ENCODE measurements around the gene SNRNP35.
"Not testable (repeated sequence)": the region's sequence is repeated elsewhere in the genome, so short reads cannot be mapped to it uniquely, and the experiment has no call there.

The SNRNP35 gene, protein sequence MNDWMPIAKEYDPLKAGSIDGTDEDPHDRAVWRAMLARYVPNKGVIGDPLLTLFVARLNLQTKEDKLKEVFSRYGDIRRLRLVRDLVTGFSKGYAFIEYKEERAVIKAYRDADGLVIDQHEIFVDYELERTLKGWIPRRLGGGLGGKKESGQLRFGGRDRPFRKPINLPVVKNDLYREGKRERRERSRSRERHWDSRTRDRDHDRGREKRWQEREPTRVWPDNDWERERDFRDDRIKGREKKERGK

DNA sequence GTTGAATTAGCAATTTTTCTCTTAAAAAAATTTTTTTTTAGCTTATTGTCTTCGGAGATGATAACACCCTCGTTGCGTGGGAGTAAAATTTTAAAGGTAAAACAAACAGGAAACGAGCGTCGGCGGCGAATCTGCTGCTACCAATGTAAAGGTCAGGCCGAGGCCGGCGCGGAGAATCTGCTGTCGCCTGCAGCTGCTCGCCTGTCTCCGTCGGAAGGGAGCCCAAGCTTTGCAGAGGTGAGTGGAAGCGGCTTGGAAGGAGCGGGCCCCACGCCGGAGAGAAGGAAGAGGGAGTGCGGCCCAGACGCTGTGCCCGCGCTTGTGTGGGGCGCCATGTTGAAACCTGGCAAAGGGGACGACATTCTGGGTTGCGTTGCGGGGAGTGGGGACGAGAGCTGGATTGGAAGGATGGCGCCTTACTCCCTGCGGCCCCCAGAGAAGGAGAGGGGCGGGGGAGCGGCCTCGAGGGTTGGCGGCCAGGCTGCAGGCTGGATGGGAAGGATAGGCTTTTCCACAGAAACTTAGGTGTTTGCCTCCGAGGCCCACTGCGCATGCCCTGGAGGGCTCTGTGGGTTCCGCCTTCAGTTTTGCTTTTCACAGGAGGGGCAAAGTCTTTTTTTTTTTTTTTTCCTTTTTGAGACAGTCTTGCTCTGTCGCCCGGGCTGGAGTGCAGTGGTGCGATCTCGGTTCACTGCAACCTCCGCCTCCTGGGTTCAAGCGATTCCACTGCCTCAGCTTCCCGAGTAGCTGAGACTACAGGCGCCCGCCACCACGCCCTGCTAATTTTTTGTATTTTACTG lies at the start of gene SNRNP35:
TSS of gene SNRNP35 (plus strand) at position 160 of the 800 bp plus-strand sequence. CDS start 7,402 bp downstream, outside the sequence.
- DNase-seq (ENCODE audit: low read depth in 2 of 2) = peak; percentile 69 to 75

DNA sequence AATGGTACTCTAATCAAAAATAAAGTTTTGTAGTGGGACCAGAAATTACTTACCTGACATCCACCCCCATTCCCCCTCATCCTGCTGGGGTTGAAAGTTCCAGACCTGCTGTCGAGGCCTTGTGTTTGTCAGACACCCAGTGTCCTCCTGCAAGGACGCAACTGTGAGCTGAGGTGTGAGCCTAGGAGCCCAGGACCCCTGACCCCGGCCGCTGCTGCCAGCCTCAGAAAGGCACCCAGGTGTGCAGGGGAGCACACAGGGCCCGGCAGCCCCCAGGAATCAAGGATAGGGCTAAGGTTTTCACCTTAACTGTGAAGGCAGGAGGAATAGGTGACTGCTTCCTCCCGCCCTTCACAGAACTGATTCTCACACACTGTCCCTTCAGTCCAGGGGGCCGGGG lies 49.3 kb upstream of the SNRNP35 start:
- DNase-seq (ENCODE audit: low read depth in 2 of 2) = not testable (repeated sequence)

DNA sequence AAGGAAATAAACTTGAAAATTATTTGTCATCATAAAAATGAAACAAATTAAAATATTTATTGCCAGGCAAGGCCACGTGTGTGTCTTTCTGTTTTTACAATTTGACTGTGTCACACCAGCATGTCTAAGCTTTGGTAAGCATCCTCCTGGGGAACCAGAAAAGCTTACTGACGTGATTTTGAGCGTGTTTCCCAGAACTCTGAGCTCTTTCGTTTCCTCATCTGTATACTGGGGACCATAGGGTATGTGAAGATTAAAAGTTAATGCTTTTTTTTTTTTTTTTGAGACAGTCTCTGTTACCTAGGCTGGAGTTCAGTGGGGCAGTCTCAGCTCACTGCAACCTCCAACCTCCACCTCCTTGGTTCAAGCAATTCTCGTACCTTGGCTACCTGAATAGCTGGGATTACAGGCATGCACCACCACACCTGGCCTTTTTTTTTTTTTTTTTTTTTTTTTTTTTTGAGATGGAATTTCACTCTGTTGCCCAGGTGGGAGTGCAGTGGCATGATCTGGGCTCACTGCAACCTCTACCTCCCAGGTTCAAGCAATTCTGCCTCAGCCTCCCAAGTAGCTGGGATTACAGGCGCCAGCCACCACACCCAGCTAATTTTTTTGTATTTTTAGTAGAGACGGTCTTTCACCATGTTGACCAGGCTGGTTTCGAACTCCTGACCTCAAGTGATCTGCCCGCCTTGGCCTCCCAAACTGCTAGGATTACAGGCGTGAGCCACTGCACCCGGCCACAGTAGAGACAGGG lies 48.5 kb upstream of the SNRNP35 start:
- DNase-seq (ENCODE audit: low read depth in 2 of 2) = not testable (repeated sequence)

DNA sequence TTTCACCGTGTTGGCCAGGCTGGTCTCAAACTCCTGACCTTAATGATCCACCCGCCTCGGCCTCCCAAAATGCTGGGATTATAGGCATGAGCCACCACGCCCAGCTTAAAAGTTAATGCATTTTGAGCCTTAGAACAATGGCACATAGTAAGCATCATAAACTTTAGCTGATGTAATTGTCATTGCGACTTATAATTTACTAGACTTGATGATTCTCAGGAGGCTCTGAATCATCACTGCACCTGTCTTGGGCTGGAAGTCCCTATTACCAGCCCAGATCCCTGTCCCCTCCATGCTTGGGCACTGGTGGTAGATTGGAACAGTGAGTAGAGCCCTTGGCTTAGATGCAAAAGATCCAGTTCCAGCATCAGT lies 47.9 kb upstream of the SNRNP35 start:
- no peak for DNase-seq (ENCODE audit: low read depth in 2 of 2)

DNA sequence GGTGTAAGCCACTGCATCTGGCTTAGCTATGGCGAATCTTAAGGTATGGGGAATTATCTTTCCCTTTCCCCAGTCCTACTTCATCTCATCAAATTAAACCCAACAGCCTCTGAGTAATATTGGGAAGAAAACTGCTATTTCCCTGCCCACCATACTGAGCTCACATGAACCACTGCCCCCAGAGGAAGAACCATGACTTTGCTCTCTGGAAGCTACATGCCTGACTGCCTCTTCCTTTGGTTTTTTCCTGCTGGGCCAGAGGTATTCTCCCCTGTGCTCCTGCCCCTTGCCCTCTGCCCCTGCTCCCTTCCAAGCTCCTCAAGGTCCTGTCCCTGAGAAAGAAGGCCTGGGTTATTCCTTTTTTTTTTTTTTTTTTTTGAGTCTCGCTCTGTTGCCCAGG lies 36.6 kb upstream of the SNRNP35 start:
- DNase-seq (ENCODE audit: low read depth in 2 of 2) = no peak

DNA sequence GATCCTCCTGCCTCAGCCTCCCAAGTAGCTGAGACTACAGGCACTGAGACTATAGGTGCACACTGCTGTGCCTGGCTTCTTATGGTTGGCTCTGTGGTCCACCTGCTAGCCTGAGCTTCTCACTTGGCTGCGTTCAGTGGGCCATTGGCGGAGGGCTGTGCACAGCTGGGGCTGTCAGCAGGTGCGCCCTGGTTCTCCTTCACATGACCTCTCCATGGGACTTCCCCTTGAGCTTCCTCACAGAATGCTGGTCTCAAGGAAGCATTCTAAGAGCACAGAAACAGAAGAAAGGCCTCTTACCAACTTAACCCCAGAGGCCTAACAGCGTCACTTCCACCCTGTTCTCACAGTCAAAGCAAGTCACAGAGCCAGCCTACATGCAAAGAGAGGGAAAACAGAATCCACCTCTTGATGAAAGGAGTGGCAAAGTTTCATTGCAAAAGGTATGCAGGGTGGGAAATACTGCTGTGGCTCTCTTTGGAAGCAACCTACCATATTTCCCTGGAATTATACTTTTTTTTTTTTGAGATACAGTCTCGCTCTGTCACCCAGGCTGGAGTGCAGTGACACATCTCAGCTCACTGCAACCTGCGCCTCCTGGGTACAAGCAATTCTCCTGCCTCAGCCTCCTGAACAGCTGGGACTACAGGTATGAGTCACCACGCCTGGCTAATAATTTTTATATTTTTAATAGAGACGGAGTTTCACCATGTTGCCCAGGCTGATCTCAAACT lies 30.7 kb upstream of the SNRNP35 start:
- no peak for DNase-seq (ENCODE audit: low read depth in 2 of 2)

DNA sequence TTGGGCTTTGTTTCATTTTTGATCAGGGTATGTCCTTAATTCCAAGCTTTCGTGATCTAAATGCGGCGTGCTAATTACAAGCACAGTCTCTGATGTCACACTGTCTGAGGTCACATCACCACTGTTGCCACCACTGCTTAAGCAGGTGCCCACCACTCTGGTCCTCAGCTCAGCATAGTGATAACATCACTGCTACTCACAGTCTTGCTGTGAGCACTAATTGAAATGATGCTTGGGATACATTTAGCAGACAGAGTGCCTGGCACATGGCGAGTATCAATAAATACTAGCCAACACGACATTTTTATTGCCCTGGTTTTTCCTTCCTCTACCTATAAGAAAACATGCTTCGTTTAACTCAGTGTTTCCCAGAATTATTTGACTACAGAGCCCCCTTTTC lies 29.3 kb upstream of the SNRNP35 start:
- DNase-seq (ENCODE audit: low read depth in 2 of 2) = no peak

DNA sequence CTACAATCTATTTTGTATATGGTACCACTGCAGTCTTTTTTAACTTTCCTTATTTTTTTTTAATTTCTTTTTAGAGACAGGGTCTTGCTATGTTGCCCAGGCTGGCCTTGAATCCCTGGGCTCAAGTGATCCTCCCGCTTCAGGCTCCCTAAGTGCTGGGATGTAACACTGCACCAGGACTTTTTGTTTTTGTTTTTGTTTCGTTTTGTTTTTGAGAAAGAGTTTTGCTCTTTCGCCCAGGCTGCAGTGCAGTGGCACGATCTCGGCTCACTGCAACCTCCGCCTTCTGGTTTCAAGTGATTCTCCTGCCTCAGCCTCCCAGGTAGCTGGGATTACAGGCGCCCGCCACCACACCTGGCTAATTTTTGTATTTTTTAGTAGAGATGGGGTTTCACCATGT lies 28.8 kb upstream of the SNRNP35 start:
- DNase-seq (ENCODE audit: low read depth in 2 of 2) = not testable (repeated sequence)

DNA sequence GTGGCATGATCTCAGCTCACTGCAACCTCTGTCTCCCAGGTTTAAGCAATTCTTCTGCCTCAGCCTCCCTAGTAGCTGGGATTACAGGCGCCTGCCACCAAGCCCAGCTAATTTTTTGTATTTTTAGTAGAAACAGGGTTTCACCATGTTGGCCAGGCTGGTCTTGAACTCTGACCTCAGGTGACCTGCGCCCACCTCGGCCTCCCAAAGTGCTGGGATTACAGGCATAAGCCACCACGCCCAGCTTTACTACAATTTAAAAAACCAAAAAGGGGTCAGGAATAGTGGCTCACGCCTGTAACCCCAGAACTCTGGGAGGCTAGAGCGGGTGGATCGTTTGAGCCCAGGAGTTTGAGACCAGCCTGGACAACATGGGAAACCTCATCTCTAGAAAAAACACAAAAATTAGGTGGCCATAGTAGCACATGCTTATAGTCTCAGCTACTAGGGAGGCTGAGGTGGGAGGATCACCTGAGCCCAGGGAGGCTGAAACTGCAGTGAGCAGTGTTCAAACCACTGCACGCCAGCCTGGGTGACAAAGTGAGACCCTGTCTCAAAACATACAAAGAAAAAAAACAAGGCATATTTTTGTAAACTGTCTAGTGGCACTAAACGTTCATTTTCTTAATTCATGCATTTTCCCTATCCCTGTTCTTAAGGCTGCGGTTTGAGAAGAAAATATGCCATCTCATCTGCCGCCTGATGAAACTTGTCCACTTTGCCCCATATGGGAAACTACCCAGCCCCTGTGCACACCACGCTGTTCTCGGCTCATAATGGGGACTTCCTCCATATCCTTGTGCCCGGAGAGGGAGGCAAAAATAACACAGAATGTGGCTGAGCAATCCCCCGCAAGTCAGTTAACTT lies 25.8 kb upstream of the SNRNP35 start:
- not testable (repeated sequence) for DNase-seq (ENCODE audit: low read depth in 2 of 2)

DNA sequence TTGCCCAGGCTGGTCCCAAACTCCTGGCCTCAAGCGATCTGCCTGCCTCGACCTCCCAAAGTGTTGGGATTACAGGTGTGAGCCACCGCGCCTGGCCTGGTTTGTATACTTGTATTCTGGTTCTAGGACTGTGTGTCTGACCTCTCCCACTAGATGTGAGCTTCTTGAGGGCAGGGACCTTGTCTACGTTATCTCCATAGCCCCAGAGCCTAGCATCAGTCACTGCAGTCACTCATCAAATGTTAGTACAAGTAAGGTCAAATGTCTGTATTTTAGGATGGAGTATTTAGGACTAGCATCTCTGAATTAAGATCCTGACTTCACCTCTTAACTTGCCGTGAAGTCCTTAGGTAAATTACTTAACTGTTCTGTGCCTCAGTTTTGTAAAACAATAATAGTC lies 24.3 kb upstream of the SNRNP35 start:
- DNase-seq (ENCODE audit: low read depth in 2 of 2) = no peak

DNA sequence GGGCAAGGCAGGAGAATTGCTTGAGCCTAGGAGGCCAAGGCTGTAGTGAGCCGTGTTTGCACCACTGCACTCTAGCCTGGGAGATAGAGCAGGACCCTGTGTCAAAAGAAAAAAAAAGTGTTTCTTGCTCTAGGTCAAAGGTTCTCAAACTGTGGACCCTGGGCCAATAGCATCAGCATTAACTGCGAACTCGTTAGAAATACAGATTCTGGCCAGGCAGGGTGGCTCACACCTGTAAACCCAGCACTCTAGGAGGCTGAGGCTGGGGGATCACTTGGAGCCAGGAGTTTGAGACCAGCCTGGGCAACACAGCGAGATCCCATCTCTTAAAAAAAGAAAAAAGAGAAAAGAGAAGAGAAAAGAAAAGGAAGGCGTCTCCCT lies 22.3 kb upstream of the SNRNP35 start:
- DNase-seq (ENCODE audit: low read depth in 2 of 2) = no peak

DNA sequence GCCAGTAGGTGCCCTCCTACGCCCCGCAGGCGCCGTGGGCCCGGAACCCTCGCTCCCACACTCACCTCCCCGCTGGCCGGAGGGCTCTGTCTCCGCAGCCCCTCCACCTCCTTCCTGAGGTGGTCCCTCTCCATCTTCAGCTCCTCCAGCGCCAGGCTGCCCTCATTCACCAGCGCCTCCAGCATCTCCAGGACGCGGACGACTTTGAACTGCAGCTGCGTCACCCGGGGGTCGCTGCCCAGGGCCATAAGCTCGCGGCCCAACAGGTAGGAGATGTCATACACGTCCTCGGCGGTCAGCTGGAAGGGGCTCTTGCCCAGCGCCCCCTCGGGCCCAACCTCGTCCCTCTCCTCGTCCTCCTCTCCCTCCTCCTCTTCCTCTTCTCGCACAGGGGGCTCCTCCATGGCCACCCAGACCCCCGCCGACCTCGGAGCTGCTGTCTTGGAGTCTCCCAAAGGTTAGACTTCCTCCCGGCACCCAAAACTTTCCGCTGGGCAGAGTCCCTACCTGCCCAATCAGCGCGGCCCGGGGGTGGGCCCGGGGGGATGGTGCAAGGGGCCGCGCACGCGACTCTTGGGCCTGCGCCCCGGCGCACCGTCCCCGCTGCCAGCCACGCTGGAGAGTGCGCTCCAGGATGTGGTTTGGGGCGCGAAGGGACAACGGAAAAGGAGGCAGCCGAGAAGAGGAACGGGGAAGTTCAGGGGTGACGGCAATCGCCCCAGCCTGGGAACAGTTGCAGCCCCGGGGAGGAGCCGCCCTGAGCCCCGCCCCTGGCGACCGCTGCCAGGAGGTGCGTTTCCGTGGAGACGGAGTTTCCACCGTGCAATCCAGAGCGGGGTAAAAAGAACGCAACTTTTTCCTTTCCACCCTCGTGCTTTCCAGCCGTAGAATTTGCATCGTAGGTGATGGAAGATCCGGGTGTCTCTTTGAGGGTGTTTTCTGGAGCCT lies 21.6 kb upstream of the SNRNP35 start, which contains the start of gene RILPL2:
TSS of gene RILPL2 (minus strand) at position 668 of the 948 bp plus-strand sequence. CDS start at position 404, 264 bp downstream.
- DNase-seq (ENCODE audit: low read depth in 2 of 2) = peak; percentile 88 to 93

DNA sequence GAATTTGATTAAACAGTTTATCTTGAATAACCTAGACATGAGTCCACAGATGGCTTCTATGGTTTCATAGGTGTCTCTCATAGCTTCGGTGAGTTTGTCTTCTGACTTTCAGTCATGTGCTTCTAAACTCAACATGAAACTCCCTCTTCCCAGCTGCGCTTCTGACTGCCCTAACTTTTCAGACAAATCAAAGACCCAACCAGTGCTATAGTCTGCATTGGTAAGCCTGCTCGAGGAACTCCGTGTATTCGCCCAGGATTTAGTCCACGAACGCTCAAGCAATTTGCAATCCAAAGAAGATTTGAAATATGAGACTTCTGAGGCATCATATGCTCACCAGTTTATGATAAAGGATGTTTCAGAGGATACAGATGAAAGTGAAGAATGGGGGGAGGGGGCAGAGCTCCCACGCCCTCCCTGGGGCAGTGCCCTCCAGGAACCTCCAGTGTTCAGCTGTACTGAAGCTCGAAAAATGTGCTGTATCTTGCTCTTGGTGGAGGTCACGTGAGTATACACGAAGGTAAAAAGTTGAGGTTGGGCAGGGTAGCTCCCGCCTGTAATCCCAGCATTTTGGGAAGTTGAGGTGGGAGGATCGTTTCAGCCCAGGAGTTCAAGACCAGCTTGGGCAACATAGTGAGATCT lies 16.3 kb upstream of the SNRNP35 start:
- no peak for DNase-seq (ENCODE audit: low read depth in 2 of 2)

DNA sequence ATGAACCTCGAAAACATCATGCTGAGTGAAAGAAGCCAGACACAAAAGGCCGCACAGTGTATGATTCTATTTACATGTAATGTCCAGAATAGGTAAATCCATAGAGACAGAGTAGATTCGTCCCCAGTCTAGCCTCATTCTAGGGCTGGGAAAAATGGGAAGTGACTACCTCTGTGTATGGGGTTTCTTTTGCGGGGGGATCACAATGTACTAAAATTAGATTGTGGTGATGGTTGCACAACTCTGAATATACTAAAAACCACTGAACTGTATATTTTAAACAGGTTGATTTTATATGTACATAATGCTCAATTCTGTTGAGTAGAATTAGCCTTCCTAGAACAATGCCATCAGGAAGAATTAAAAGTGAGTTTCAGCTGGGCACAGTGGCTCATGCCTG lies 15.2 kb upstream of the SNRNP35 start:
- DNase-seq (ENCODE audit: low read depth in 2 of 2) = no peak

DNA sequence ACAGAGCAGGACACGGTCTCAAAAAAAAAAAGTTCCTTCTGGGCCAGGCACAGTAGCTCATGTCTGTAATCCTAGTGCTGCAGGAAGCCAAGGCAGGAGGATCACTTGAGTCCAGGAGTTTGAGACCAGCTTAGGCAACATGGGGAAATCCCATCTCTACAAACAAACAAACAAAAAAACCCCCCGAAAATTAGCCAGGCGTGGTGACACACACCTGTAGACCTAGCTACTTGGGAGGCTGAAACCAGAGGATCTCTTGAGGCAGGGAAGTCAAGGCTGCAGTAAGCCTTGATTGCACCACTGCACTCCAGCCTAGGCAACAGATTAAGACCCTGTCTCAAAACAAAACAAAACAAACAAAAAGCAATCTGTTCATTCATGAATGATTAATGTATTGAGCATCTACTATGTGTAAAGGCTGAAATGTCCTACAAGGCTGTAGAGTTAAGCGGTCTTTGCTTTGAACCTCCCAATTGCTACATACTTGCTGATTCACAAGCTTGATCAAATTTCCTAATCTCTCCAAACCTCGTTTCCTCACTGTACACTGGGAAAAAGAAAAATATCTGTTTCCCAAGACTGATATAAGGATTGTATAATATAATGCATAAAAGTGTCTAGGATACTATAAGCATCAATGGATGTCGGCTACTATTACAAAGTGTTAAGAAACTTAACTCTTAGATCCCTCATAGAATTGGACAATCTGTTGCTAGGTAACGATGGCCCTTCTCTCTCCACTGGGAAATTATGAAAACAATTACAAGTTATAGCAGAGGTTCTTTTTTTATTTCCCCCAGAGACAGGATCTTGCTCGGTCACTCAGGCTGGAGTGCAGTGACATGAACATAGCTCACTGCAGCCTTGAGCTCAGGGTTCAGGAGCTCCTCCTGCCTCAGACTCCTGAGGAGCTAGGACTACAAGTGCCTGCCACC lies 13.6 kb upstream of the SNRNP35 start:
- no peak for DNase-seq (ENCODE audit: low read depth in 2 of 2)

DNA sequence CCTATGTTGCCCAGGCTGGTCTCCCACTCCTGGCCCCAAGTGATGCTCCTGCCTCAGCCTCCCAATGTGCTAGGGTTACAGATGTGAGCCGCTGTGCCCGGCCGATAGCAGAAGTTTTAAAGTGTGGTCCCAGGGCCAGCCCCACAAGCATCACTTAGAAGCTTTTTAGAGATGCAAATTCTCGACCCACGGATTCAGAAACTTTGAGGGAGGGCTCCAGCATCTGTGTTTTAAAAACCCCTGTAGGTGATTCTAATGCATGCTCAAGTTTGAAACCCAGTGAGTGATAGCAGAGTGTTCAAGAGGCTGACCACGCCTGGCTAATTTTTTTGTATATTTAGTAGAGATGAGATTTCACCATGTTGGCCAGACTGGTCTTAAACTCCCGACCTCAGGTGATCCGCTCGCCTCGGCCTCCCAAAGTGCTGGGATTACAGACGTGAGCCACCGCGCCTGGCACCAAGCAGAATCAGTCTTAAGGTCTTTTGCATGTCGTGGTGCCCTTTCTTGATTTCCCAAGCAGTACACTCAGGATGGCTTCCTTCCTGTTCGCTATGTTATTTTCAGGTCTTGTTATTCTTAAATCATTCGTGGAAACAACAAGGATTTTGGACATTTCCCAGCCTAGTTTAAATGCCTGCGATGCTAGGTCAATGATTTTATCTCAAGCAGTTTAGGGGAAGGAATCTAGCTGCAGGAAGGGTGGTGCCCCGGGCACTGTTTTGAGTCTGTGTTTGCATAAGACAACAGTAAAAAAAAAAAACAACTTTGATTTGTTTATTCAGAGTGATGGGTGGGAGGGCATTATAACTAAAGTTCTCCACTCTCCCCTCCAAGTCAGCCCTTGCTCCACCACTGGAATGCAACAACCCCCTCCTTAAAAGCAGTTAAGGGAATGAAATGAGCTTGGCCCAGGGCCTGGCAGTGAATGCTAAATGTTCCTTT lies 12.3 kb upstream of the SNRNP35 start:
- no peak for DNase-seq (ENCODE audit: low read depth in 2 of 2)

DNA sequence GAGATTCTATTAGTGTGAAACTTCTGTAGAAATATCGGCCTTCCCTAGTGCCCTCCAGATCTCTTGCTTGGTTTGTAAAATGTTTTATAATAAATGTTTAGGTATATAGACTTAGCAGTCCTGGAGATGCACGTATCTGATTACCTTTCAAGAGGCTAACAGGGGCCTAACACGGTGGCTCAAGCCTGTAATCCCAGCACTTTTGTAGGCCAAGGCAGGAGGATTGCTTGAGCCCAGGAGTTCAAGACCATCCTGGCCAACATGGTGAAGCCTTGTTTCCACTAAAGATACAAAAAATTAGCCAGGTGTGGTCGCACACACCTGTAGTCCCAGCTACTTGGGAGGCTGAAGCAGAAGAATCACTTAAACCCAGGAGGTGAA lies 11.6 kb upstream of the SNRNP35 start:
- no peak for DNase-seq (ENCODE audit: low read depth in 2 of 2)

All from stimulated activated CD8-positive, alpha-beta memory T cell treated with anti-CD3 and anti-CD28 coated beads, Interleukin-15, amount 100 ng/mL, for 48 hours (primary cell).